Vagina (tissue), 2 donors: Measurements from ENCODE around the gene SLC25A1.

Experiments used
- POLR2AphosphoS5 ChIP-seq, 2 donors: sonication (generic); formaldehyde crosslinking; IDR thresholded peaks; one replicate each; pipeline ENCODE4 v1.9.0; 2017; ENCODE audit warnings: antibody characterized with exemption in 2 of 2, mild to moderate bottlenecking in 2 of 2, low read depth in 1 of 2; ENCODE audit not compliant: insufficient read depth in 1 of 2
- TF ChIP-seq, protein P1 (sequence below), 3 experiments: fragments of 450-650 bp in 2 of 3; fragments of 200-600 bp in 1 of 3; sonication (generic) in 1 of 3; IDR thresholded peaks; one replicate each; pipeline ENCODE4 v1.5.1; 2017 to 2019; ENCODE audit warnings: antibody characterized with exemption in 3 of 3, mild to moderate bottlenecking in 2 of 3, moderate library complexity in 2 of 3

DNA sequence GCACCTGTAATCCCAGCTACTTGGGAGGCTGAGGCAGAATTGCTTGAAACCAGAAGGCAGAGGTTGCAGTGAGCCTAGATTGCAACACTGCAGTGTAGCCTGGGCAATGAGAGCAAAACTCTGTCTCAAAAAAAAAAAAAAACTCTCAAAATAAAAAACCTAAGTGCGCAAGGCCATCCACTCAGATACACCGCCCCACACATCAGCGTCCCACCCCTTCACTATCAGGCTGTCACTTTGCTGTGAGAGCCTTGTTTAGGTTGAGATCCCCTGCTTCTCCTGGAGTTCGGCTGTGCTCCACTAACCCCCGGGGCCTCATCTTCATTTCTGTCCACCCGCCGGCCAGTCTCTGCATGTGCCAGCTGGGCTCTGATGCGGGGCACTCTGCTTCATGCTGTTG is 12.1 kb downstream of the SLC25A1 start:
- TF ChIP-seq, protein P1, sequence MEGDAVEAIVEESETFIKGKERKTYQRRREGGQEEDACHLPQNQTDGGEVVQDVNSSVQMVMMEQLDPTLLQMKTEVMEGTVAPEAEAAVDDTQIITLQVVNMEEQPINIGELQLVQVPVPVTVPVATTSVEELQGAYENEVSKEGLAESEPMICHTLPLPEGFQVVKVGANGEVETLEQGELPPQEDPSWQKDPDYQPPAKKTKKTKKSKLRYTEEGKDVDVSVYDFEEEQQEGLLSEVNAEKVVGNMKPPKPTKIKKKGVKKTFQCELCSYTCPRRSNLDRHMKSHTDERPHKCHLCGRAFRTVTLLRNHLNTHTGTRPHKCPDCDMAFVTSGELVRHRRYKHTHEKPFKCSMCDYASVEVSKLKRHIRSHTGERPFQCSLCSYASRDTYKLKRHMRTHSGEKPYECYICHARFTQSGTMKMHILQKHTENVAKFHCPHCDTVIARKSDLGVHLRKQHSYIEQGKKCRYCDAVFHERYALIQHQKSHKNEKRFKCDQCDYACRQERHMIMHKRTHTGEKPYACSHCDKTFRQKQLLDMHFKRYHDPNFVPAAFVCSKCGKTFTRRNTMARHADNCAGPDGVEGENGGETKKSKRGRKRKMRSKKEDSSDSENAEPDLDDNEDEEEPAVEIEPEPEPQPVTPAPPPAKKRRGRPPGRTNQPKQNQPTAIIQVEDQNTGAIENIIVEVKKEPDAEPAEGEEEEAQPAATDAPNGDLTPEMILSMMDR (IDR thresholded peaks at IDR 0.05): no peak
- TF ChIP-seq POLR2AphosphoS5 (IDR thresholded peaks at IDR 0.05; ENCODE audit: insufficient read depth in 1 of 2, low read depth in 1 of 2): no peak
